Sigmoid colon (tissue), 7 donors: ENCODE results near the gene SPATA31E1. TPM values are rescaled to one million over a fixed set of nuclear protein-coding genes. Genes with fewer than 3 reads are reported as not detected.

Experiments used
- DNase-seq: peaks from one replicate; pipeline ENCODE4 v3.0.0-alpha.2; 2019
- H3K27ac ChIP-seq, 4 donors: fragments of 200-600 bp; sonication (generic); one replicate each; pipeline ENCODE4 v1.5.1; 2016 to 2019; ENCODE audit warnings: mild to moderate bottlenecking in 1 of 4
- H3K27me3 ChIP-seq, 3 donors: fragments of 200-600 bp; sonication (generic); one replicate each; pipeline ENCODE4 v1.5.1; 2019; ENCODE audit warnings: mild to moderate bottlenecking in 1 of 3
- H3K36me3 ChIP-seq, 4 donors: fragments of 200-600 bp; sonication (generic); one replicate each; pipeline ENCODE4 v1.5.1; 2016 to 2019
- H3K4me1 ChIP-seq, 4 donors: fragments of 200-600 bp; sonication (generic); one replicate each; pipeline ENCODE4 v1.5.1; 2017 to 2019
- H3K4me3 ChIP-seq, 4 donors: fragments of 200-600 bp; sonication (generic); one replicate each; pipeline ENCODE4 v1.5.1; 2017 to 2019; ENCODE audit warnings: mild to moderate bottlenecking in 2 of 4, moderate library complexity in 1 of 4
- H3K9me3 ChIP-seq, 4 donors: fragments of 200-600 bp in 3 of 4; sonication (generic) in 3 of 4; one replicate each; pipeline versions ENCODE4 v1.5.1 to v1.6.1; 2013 to 2019
- CTCF ChIP-seq, 4 experiments: fragments of 450-650 bp in 3 of 4; fragments of 200-600 bp in 1 of 4; IDR thresholded peaks; one replicate each; pipeline ENCODE4 v1.5.1; 2016 to 2019; ENCODE audit warnings: antibody characterized with exemption in 4 of 4, mild to moderate bottlenecking in 3 of 4, moderate library complexity in 2 of 4
- EP300 ChIP-seq, 4 donors: sonication (generic); formaldehyde crosslinking; IDR thresholded peaks; one replicate each; pipeline ENCODE4 v1.6.1; 2017; ENCODE audit warnings: antibody characterized with exemption in 4 of 4
- POLR2A ChIP-seq, 2 donors: fragments of 450-650 bp; IDR thresholded peaks; one replicate each; pipeline ENCODE4 v1.6.1; 2016; ENCODE audit warnings: antibody characterized with exemption in 2 of 2, mild to moderate bottlenecking in 2 of 2, moderate library complexity in 2 of 2
- POLR2AphosphoS5 ChIP-seq, 4 donors: sonication (generic); formaldehyde crosslinking; IDR thresholded peaks; one replicate each; pipeline ENCODE4 v1.6.1; 2017; ENCODE audit warnings: antibody characterized with exemption in 4 of 4
- WGBS, 2 donors: extraction: QIAGEN DNeasy Blood & Tissue Kit; methylation state at CpG; one replicate each; pipeline ENCODE4 v1.1.7; 2013; 5-methylcytosine and 5-hydroxymethylcytosine counted together
- intact Hi-C: fragments of 100-400 bp; cut with DNase I; formaldehyde crosslinking; loops from one replicate; pipeline ENCODE4 v1.15.1; 2023
- polyA plus RNA-seq, 3 donors: library from polyadenylated mRNA; stranded (reverse); fragments of 200-250 nt; gene quantifications; one replicate each; pipeline ENCODE4 v1.2.3, GENCODE V29; 2013
- total RNA-seq, 4 donors: library from RNA; depleted of rRNA; stranded (reverse); fragments of >200 nt; gene quantifications; one replicate each; pipeline ENCODE4 v1.1.0, GENCODE V29; 2016
- donor health status: healthy with polysubstance abuse.
- donor health status: Bipolar disorder and iron deficiency.
- donor health status: healthy.

SPATA31E1 gene
- total and polyA plus RNA-seq, 7 donors: 0.01 TPM; not detected in 6

GRCh38 chr9:87889065-87889881 is 6.6 kb downstream of the SPATA31E1 start:
- no peaks in the 10 kb centered on the region for H3K27me3 ChIP-seq
- no peak overlapping the region for H3K4me3 ChIP-seq
- H3K4me1 ChIP-seq: no peaks in the 10 kb centered on the region
- no peak for DNase-seq
- no peaks in the 10 kb centered on the region for H3K9me3 ChIP-seq
- TF ChIP-seq POLR2A (IDR thresholded peaks at IDR 0.05): no peak
- TF ChIP-seq CTCF (IDR thresholded peaks at IDR 0.05): no peak
- TF ChIP-seq POLR2AphosphoS5 (IDR thresholded peaks at IDR 0.05): no peak
- no peak for TF ChIP-seq EP300 (IDR thresholded peaks at IDR 0.05)
- 90 to 94% methylated on average over 12 of the region's 12 CpGs for WGBS, 2 donors
- intact Hi-C loops: no loop called here
- H3K27ac ChIP-seq: no peak overlapping the region
- H3K36me3 ChIP-seq: no peaks in the 10 kb centered on the region

- Histone ChIP-seq H3K4me3 (no peak overlapping the region), H3K4me1 (no peaks in the 10 kb centered on the region), H3K27me3 (no peaks in the 10 kb centered on the region), H3K9me3 (no peaks in the 10 kb centered on the region), H3K36me3 (no peaks in the 10 kb centered on the region), H3K27ac (no peak overlapping the region)
- DNase-seq: no peak
- 93 to 97% methylated on average over 4 of the region's 4 CpGs for WGBS, 2 donors
- intact Hi-C loops: no loop called here
- TF ChIP-seq POLR2AphosphoS5 (IDR thresholded peaks at IDR 0.05): no peak
- TF ChIP-seq CTCF (IDR thresholded peaks at IDR 0.05): no peak
- no peak for TF ChIP-seq POLR2A (IDR thresholded peaks at IDR 0.05)
- TF ChIP-seq EP300 (IDR thresholded peaks at IDR 0.05): no peak
Observed at GRCh38 chr9:87889882-87890252, 7.2 kb downstream of the SPATA31E1 start.

GRCh38 chr9:87890837-87891236 is 8.2 kb downstream of the SPATA31E1 start:
- Histone ChIP-seq H3K36me3 (no peaks in the 10 kb centered on the region), H3K4me3 (no peak overlapping the region), H3K4me1 (no peaks in the 10 kb centered on the region), H3K27me3 (no peaks in the 10 kb centered on the region), H3K27ac (no peak overlapping the region), H3K9me3 (no peaks in the 10 kb centered on the region)
- WGBS, 2 donors: 90 to 91% methylated on average over 10 of the region's 10 CpGs
- intact Hi-C loops: no loop called here
- no peak for TF ChIP-seq CTCF (IDR thresholded peaks at IDR 0.05)
- TF ChIP-seq POLR2AphosphoS5 (IDR thresholded peaks at IDR 0.05): no peak
- no peak for TF ChIP-seq EP300 (IDR thresholded peaks at IDR 0.05)
- no peak for TF ChIP-seq POLR2A (IDR thresholded peaks at IDR 0.05)
- DNase-seq: no peak

- intact Hi-C loops: no loop called here
- DNase-seq: no peak
- Histone ChIP-seq H3K27ac (no peak overlapping the region), H3K4me3 (no peak overlapping the region), H3K36me3 (no peaks in the 10 kb centered on the region), H3K9me3 (no peaks in the 10 kb centered on the region), H3K4me1 (no peaks in the 10 kb centered on the region), H3K27me3 (no peaks in the 10 kb centered on the region)
- no peak for TF ChIP-seq EP300 (IDR thresholded peaks at IDR 0.05)
- TF ChIP-seq POLR2AphosphoS5 (IDR thresholded peaks at IDR 0.05): no peak
- no peak for TF ChIP-seq CTCF (IDR thresholded peaks at IDR 0.05)
- WGBS, 2 donors: 94 to 96% methylated on average over 6 of the region's 6 CpGs
Observed at GRCh38 chr9:87891754-87892153, 9.1 kb downstream of the SPATA31E1 start.

DNA sequence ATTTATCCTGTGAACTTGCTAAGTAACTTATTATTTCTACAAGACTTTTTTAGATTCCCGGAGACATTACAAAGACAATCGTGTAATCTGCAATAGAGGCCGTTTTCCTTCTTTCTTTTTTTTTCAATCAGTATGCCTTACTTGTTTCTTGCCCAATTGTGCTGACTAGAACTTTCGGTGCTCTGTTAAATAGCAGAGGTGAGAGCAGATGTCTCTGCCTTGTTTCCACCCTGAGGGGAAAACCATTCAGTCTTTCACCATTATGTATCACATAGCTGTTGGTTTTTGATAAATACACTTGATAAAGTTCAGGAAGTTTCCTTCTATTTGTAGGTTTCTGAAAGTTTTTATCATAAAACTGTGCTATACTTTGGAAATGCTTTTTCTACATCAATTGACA is 10.3 kb downstream of the SPATA31E1 start:
- no peaks in the 10 kb centered on the region for H3K4me1 ChIP-seq
- no peak for DNase-seq
- H3K4me3 ChIP-seq: no peak overlapping the region
- intact Hi-C loops: no loop called here
- TF ChIP-seq CTCF (IDR thresholded peaks at IDR 0.05) (no peak), EP300 (IDR thresholded peaks at IDR 0.05) (no peak), POLR2AphosphoS5 (IDR thresholded peaks at IDR 0.05) (no peak), POLR2A (IDR thresholded peaks at IDR 0.05) (no peak)
- no peaks in the 10 kb centered on the region for H3K9me3 ChIP-seq
- no peaks in the 10 kb centered on the region for H3K36me3 ChIP-seq
- no peak overlapping the region for H3K27ac ChIP-seq
- H3K27me3 ChIP-seq: no peaks in the 10 kb centered on the region
- whole genome bisulfite sequencing, 2 donors: 91 to 95% methylated on average over 4 of the region's 4 CpGs
